HEK293 (cell line): Measurements from ENCODE around the gene COL6A2.
"Not testable (repeated sequence)": the region's sequence is repeated elsewhere in the genome, so short reads cannot be mapped to it uniquely, and the experiment has no call there.

Experiments used
- CTCF ChIP-seq: fragments of 450-650 bp; formaldehyde crosslinking; IDR thresholded peaks from 2 replicates; pipeline ENCODE4 v1.5.1; 2016; ENCODE audit warnings: missing biosample characterization, missing genetic modification characterization
- REST ChIP-seq: fragments of 450-650 bp; formaldehyde crosslinking; IDR thresholded peaks from 2 replicates; pipeline ENCODE4 v1.5.1; 2016; ENCODE audit warnings: missing biosample characterization, missing genetic modification characterization
- YY1 ChIP-seq: fragments of 450-650 bp; formaldehyde crosslinking; IDR thresholded peaks from 2 replicates; pipeline ENCODE4 v1.5.1; 2018; ENCODE audit warnings: missing biosample characterization, missing genetic modification characterization
- ZNF121 ChIP-seq: fragments of 450-650 bp; formaldehyde crosslinking; IDR thresholded peaks from 2 replicates; pipeline ENCODE4 v1.5.1; 2016; ENCODE audit warnings: missing biosample characterization, missing genetic modification characterization
- ZNF155 ChIP-seq: fragments of 450-650 bp; formaldehyde crosslinking; IDR thresholded peaks from 2 replicates; pipeline ENCODE4 v1.5.1; 2016; ENCODE audit warnings: missing biosample characterization, missing genetic modification characterization
- ZNF19 ChIP-seq: fragments of 450-650 bp; formaldehyde crosslinking; IDR thresholded peaks from 2 replicates; pipeline ENCODE4; 2016; ENCODE audit warnings: missing biosample characterization, missing genetic modification characterization, low read depth
- ZNF391 ChIP-seq: fragments of 450-650 bp; formaldehyde crosslinking; IDR thresholded peaks from 2 replicates; pipeline ENCODE4 v1.5.1; 2016; ENCODE audit warnings: low read depth, missing biosample characterization, missing genetic modification characterization, borderline replicate concordance
- ZNF600 ChIP-seq: fragments of 450-650 bp; formaldehyde crosslinking; IDR thresholded peaks from 2 replicates; pipeline ENCODE4 v1.5.1; 2016; ENCODE audit warnings: missing biosample characterization, missing genetic modification characterization

- not testable (repeated sequence) for TF ChIP-seq REST (tag by site-specific recombination); ZNF155; ZNF121; YY1 (tag by site-specific recombination); ZNF19 (tag by site-specific recombination)
- TF ChIP-seq CTCF (peak; percentile 83), ZNF600 (tag by site-specific recombination) (peak; percentile 78), ZNF391 (tag by site-specific recombination) (peak; percentile 65; the same call in 1 of the 2 replicates)
Observed at GRCh38 chr21:46147429-46147828, 49.5 kb downstream of the COL6A2 start.
